MM.1S (cell line): Measurements from ENCODE around the gene TDRD7.

Experiments
- EZH2 ChIP-seq: fragments of 300-600 bp; sonication (generic); optimal IDR thresholded peaks from 2 replicates; pipeline ENCODE3; 2017; ENCODE audit warnings: low read depth, mild to moderate bottlenecking, antibody characterized with exemption, low read length, mixed read lengths
- TF ChIP-seq, protein P1 (sequence below): fragments of 300-600 bp; sonication (generic); IDR thresholded peaks from 2 replicates; pipeline ENCODE4 v1.5.1; 2016; ENCODE audit warnings: antibody characterized with exemption, low read length, mixed read lengths

DNA sequence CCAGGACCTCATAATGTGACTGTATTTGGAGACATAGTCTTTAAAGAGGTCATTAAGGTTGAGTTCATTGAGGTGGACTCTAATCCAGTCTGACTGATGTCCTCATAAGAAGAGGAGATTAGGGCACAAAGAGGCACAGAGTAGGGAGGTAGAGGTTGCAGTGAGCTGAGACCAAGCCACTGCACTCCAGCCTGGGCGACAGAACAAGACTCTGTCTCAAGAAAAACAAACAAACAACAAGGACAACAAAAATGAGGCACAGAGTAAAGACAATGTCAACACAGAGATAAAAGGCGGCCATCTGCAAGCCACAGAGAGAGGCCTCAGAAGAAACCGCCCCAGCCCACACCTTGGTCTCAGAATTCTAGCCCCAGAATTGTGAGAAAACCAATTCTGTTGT lies 17.0 kb upstream of the TDRD7 start:
- TF ChIP-seq, protein P1, sequence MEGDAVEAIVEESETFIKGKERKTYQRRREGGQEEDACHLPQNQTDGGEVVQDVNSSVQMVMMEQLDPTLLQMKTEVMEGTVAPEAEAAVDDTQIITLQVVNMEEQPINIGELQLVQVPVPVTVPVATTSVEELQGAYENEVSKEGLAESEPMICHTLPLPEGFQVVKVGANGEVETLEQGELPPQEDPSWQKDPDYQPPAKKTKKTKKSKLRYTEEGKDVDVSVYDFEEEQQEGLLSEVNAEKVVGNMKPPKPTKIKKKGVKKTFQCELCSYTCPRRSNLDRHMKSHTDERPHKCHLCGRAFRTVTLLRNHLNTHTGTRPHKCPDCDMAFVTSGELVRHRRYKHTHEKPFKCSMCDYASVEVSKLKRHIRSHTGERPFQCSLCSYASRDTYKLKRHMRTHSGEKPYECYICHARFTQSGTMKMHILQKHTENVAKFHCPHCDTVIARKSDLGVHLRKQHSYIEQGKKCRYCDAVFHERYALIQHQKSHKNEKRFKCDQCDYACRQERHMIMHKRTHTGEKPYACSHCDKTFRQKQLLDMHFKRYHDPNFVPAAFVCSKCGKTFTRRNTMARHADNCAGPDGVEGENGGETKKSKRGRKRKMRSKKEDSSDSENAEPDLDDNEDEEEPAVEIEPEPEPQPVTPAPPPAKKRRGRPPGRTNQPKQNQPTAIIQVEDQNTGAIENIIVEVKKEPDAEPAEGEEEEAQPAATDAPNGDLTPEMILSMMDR, result no peak
- TF ChIP-seq EZH2, result no peak
